GM21717 (cell line): Measurements from ENCODE around the gene VSIR.

Experiments
- ATAC-seq: cut with Tn5 transposase; IDR thresholded peaks from one replicate; pipeline ENCODE4 v1.9.1; 2021; ENCODE audit warnings: mild to moderate bottlenecking, moderate library complexity; ENCODE audit not compliant: unreplicated experiment

The VSIR gene

DNA sequence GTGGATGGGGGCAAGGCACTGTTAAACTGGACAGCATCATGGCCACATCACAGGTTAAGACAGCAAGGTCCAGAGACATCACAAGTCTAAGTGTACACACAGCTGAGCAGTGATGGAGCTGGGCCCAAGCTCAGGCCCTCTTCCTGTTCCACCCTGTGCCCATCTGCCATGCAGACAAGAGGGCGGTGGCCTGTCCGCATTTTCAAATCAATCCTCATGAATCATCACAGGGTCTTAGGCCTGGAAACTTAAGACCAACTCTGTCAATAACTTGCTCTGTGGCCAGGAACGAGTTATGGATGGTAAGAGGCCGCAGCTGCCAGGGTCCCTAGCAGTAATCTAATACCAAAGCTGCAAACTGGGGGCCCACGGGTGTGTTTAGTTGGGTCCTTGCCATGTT is 56.9 kb downstream of the VSIR start:
- no peak for ATAC-seq

GRCh38 chr10:71715860-71716259 is 57.5 kb downstream of the VSIR start:
- no peak for ATAC-seq

- ATAC-seq = no peak
These were observed 58.3 kb downstream of the VSIR start for GRCh38 chr10:71715026-71715425.

- no peak for ATAC-seq
These were observed 58.7 kb downstream of the VSIR start for GRCh38 chr10:71714592-71714991.

DNA sequence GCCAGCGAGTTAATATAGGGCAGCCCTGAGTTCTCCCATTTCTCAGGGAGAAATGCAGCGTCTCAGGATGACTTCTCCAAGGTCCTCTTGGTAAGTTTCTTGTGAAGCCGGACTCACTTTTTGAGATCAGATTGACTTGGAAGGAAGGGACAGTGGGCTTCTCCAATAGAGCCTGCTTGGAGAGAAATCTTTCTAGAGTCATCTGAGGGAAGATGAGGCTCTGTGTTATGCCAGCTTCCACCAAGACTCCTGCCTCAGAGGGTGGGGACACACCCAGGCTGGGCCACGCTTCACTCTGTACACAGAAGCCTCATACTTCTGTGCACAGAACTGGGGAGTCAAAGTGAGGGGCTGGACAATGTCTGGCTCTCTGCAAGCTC is 59.3 kb downstream of the VSIR start:
- no peak for ATAC-seq

- ATAC-seq = no peak
These were observed 59.9 kb downstream of the VSIR start for GRCh38 chr10:71713135-71714030.

- no peak for ATAC-seq
These were observed 60.7 kb downstream of the VSIR start for GRCh38 chr10:71712572-71713134.

GRCh38 chr10:71712170-71712569 is 61.1 kb downstream of the VSIR start:
- ATAC-seq = no peak

DNA sequence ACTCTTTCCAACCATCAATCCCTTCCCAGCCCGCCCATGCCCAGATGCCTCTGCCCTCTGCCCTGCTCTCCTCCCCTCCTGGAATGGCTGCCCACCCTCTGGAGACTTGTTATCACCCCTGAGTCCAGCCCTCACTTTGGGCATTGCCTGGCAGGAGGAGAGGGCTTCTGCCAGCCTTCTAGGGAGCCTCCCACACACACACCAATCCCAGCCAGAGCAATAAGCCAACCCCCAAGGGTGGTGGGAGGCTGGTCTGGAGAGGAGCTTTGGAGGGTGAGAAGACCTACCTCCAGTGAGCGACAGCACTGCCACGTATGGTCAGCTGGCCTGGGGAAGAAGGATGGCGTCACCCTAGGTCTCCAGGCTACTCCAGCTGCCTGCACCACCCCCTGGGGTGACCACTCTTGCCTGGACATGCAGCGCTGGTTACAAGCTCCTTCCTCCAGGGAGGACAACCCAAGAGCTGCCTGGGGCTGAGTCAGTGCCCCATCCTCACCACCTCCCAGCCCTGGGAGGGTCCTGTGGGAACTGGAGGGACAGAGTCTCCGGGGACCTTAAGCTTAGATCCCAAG is 62.2 kb downstream of the VSIR start:
- ATAC-seq = no peak

GRCh38 chr10:71710519-71710918 is 62.8 kb downstream of the VSIR start:
- ATAC-seq = no peak

DNA sequence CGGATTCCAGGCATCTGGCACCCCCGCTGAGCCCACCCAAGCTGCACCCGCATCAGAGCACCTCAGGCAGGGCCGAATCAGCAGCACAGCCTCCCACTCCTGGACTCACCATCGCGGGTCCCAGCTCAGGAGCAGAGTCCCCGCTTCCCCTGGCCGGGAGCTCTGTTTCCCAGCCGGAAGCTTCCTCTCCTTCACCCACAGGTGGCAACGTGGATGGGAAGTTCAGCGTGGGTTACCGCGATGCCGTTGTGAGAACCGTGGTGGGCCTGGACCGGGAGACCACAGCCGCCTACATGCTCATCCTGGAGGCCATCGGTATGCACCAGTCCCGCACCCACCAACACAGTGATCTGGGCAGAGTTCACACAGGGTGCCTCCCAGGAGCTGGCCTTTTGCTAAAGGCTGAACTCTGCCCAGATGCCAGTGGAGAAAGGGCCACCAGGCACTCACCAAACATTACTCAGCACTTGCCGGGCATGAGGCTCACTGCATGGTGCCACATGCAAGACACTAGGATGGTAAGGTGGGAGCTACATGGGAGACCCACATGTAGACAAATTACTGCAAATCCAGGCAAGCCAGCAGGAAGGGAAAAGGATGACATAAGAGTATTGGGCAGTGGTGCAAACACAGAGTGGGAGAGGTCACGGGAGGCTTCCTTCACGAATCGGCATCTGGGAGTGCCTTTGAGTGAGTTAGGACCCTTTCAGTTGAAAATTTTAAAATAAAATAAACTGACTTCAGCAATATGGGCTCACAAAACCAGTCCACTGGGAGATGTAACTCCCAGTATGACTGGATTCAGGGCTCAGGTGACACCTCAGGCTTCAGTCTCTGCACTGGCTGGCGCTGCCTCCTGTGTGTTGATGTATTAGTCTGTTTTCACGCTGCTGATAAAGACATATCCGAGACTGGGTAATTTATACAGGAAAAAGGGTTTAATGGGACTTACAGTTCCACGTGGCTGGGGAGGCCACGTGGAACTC is 64.1 kb downstream of the VSIR start:
- no peak for ATAC-seq

DNA sequence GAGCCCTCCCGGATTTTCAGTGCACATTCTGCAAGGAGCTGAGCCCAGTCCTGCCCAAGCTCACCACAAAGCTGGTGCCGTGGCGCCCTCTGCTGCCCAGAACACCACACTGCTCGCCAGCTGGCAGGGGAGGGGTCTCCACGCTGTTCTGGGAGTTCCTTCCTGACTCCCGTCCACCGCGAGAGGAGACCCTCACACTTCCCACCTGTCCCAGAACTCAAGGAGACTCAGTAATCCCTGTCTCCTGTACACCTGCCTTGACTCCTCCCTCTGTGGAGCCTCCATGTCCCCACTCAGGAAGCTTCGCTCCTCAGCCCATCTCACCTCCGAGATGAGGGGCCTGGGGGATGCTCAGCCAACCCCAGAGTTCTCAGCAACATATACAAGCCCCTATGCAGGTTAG is 65.0 kb downstream of the VSIR start:
- ATAC-seq = no peak

DNA sequence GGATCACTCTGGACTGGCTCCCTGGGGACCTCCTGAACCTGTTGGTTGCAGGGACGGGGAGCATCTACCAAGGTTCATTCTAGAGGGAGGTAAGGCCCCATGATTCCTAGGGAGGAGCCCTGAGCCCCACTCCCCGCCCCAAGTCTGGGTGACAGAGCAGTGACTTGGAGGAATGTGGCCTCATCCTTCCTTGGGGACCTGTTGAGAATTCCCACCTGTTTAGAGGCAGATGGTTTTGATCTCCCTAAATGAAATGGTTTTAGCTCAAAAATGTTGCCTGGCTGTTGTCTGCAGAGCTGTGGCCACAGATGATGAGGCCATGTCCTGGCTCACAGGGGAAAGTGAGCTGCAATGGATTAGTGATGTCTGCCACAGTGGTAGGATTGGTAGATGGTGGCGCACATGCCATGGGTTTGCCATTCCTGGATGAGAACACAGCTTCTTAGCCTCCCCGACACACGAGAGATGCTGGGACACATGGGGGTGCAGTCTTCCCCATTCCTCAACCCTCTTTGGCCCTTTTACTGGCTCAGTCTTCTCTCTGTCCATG is 66.0 kb downstream of the VSIR start:
- ATAC-seq = no peak

GRCh38 chr10:71706216-71707121 is 66.9 kb downstream of the VSIR start:
- ATAC-seq = no peak

DNA sequence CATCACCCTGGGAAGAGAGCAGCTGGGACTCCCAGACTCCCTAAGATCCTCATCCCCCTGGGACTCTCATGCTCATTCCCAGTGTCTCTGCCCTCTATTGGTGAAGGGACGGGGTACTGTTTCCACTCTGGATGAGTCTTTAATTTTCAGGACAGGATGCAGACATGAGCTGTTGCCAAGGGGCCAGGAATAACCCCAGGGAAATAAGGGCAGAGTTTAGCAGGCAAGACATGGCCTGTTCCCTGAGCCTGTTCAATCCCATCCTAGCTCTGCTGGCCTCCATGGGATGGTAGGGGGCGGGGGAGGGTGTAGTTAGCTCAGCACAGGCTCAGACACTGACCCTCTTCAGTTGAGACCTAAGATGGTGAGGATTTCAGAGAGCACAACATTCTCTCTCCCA is 67.7 kb downstream of the VSIR start:
- ATAC-seq = no peak

GRCh38 chr10:71704816-71705215 is 68.5 kb downstream of the VSIR start:
- ATAC-seq = no peak

DNA sequence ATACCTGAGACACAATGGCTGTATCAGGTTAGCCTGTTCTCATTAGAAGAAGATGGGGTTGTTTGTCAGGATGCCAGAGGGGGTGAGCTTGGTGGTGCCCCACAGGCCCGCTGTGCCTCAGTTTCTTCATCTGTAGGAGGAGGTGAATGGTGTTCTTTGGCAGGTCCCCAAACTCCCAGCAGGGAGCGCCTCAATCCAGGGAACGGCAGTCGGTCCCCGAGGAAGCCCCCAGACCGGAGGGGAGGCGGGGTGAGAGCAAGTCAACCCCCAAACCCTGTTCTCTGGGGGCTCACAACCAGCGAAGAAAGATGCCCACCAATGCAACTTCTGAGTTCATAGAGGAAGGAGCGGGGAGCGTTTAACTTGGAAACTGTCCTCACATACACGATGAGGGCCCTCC is 69.7 kb downstream of the VSIR start:
- no peak for ATAC-seq

DNA sequence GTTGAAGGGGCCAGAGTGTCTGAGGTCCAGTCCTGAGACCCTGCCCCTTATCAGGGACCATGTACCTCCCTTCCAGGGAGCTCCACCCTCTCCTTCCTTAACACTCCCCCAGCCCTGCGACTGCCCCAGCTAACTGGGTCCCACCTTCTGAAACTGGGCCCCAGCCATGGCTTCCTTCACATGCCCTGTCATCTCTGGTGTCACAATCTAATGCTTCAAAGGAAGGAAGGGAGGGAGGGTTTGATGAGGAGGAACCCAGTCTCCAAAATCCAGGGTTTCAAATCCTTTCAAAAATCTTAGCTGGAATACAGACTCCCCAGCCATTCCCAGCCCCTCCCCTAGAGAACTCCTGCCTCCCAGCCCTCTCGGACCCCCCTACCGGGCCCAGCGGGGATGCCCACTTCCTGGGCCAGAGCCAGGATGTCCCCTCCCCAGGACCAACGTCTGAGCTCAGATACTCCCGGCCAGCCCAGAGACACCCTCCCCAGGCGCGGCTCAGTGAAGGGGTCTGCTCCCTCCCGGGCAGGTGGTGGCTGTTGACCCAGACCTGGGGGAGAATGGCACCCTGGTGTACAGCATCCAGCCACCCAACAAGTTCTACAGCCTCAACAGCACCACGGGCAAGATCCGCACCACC is 71.7 kb downstream of the VSIR start:
- ATAC-seq = no peak

- ATAC-seq = no peak
These were observed 72.5 kb downstream of the VSIR start for GRCh38 chr10:71700731-71701368.
